Prostate gland (tissue), 2 donors: Measurements from ENCODE around the gene RSPRY1.

Source experiments
- CTCF ChIP-seq, 4 experiments: fragments of 200-600 bp in 2 of 4; fragments of 450-650 bp in 2 of 4; sonication (generic) in 2 of 4; IDR thresholded peaks; 1 replicate in 3 of 4; 2 replicates in 1 of 4; pipeline ENCODE4 v1.5.1; 2016 to 2019; ENCODE audit warnings: antibody characterized with exemption in 4 of 4, mild to moderate bottlenecking in 2 of 4, moderate library complexity in 2 of 4
- POLR2A ChIP-seq: fragments of 450-650 bp; IDR thresholded peaks from one replicate; pipeline ENCODE4 v1.6.1; 2016; ENCODE audit warnings: antibody characterized with exemption, mild to moderate bottlenecking
- POLR2AphosphoS5 ChIP-seq: sonication (generic); formaldehyde crosslinking; IDR thresholded peaks from one replicate; pipeline ENCODE4 v1.6.1; 2017; ENCODE audit warnings: antibody characterized with exemption

DNA sequence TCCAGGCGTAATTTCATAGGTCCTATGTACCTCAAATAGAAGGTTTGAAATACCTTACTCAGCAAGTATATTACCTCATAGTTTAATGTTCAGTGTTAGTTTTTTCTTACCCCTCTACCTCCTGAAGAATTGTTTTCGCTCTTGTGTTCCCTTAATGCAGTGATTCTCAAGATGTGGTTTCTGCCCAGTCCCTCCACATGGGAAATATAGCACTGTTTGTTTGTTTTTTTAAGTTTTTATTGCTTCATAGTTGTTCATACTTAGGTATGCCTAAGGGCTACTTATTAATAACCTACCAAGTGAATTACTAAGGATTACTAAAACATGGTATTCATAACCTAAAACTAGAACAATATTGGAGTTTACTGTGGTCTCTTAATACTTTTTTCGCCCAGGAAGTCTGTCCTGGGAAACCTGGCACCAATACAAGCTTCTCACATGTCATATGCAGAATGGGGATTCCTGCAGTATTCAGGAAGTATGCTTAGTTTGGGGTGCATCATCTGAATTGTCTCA, 5.0 kb downstream of the RSPRY1 start:
- no peak for TF ChIP-seq CTCF (IDR thresholded peaks at IDR 0.05)
- TF ChIP-seq POLR2AphosphoS5 = no peak
- no peak for TF ChIP-seq POLR2A
